H1 (cell line): ENCODE results near the gene PRR5. TPM values are rescaled to one million over a fixed set of nuclear protein-coding genes. Genes with fewer than 3 reads are reported as not detected.
A peak's percentile ranks its signal among the peaks of the same experiment; 100 is the strongest.
"Not testable (repeated sequence)": the region's sequence is repeated elsewhere in the genome, so short reads cannot be mapped to it uniquely, and the experiment has no call there.

Source experiments
- CTCF ChIA-PET: fragments of 300-600 bp; sonication (Branson Sonifier 250); formaldehyde crosslinking; loops from one replicate; lab custom pipeline; 2021; ENCODE audit not compliant: partially characterized antibody; lab: Charles Lee
- POLR2A ChIA-PET: fragments of 300-600 bp; sonication (Branson Sonifier 250); formaldehyde crosslinking; loops from one replicate; lab custom pipeline; 2021; ENCODE audit warnings: inconsistent platforms; ENCODE audit not compliant: partially characterized antibody; lab: Charles Lee
- DNase-seq, 2 experiments: peaks; one replicate each; pipeline versions ENCODE4 v3.0.0 to v3.0.0-alpha.2; 2010 to 2022; ENCODE audit warnings: low spot score in 2 of 2, low read depth in 1 of 2, mixed read lengths in 1 of 2
- FAIRE-seq: peaks from 2 replicates; lab custom pipeline; 2011; peaks lifted over from hg19 to GRCh38; lab: Jason Lieb, UNC
- H2AFZ ChIP-seq: 2 replicates; pipeline ENCODE4 v1.8.1; 2012; ENCODE audit warnings: low read length, inconsistent platforms
- H2AK5ac ChIP-seq: 2 replicates; pipeline ENCODE4 v1.6.1; 2013; ENCODE audit warnings: low read depth, low read length
- H2BK120ac ChIP-seq: replicated peaks from 2 replicates; pipeline ENCODE3; 2013; ENCODE audit warnings: low read depth, low read length, inconsistent platforms
- H2BK12ac ChIP-seq: 2 replicates; pipeline ENCODE4 v1.6.1; 2013; ENCODE audit warnings: low read depth, low read length
- H2BK15ac ChIP-seq: 2 replicates; pipeline ENCODE4 v1.6.1; 2013; ENCODE audit warnings: low read length
- H2BK20ac ChIP-seq: 2 replicates; pipeline ENCODE4 v1.6.1; 2013; ENCODE audit warnings: low read length
- H2BK5ac ChIP-seq: 2 replicates; pipeline ENCODE4 v1.6.1; 2013; ENCODE audit warnings: low read depth, low read length
- H3K14ac ChIP-seq: 2 replicates; pipeline ENCODE4 v1.6.1; 2013; ENCODE audit warnings: inconsistent platforms; ENCODE audit not compliant: insufficient read length
- H3K18ac ChIP-seq: 2 replicates; pipeline ENCODE4 v1.6.1; 2013; ENCODE audit warnings: low read length; ENCODE audit errors: extremely low read depth
- H3K23ac ChIP-seq: 2 replicates; pipeline ENCODE4 v1.6.1; 2013; ENCODE audit warnings: inconsistent platforms; ENCODE audit not compliant: insufficient read length
- H3K23me2 ChIP-seq: 2 replicates; pipeline ENCODE4 v1.6.1; 2013; ENCODE audit warnings: low read depth, low read length
- H3K27ac ChIP-seq: 2 replicates; pipeline ENCODE4 v1.6.1; 2011; ENCODE audit warnings: low read depth, low read length, inconsistent platforms
- H3K27me3 ChIP-seq, 4 experiments: replicated peaks in 1 of 4; 1 replicate in 1 of 4; 2 replicates in 3 of 4; pipeline versions ENCODE4 v1.6.1 to v1.8.1; 2011 to 2013; ENCODE audit warnings: low read length in 3 of 4, mild to moderate bottlenecking in 3 of 4, inconsistent platforms in 2 of 4, mixed read lengths in 2 of 4, moderate library complexity in 1 of 4; ENCODE audit not compliant: control insufficient read depth in 3 of 4, insufficient read depth in 3 of 4; ENCODE audit errors: extremely low read depth in 1 of 4
- H3K36me3 ChIP-seq, 4 experiments: 2 replicates each; pipeline versions ENCODE4 v1.6.1 to v1.8.1; 2011 to 2013; ENCODE audit warnings: mild to moderate bottlenecking in 4 of 4, low read length in 3 of 4, moderate library complexity in 2 of 4, control low read depth in 1 of 4, inconsistent platforms in 1 of 4; ENCODE audit not compliant: insufficient read depth in 4 of 4, control insufficient read depth in 2 of 4
- H3K4ac ChIP-seq: replicated peaks from 2 replicates; pipeline ENCODE3; 2013; ENCODE audit warnings: low read length, low read depth, mixed read lengths, inconsistent platforms; ENCODE audit not compliant: insufficient read length
- H3K4me1 ChIP-seq, 4 experiments: replicated peaks in 1 of 4; 1 replicate in 1 of 4; 2 replicates in 3 of 4; pipeline versions ENCODE4 v1.6.1 to v1.8.1; 2011 to 2013; ENCODE audit warnings: low read length in 3 of 4, inconsistent platforms in 2 of 4, mixed read lengths in 1 of 4; ENCODE audit not compliant: insufficient read depth in 4 of 4, control insufficient read depth in 3 of 4
- H3K4me2 ChIP-seq, 2 experiments: 2 replicates each; pipeline versions ENCODE4 v1.6.1 to v1.8.1; 2011 to 2013; ENCODE audit warnings: low read depth in 2 of 2, low read length in 2 of 2, control low read depth in 1 of 2, inconsistent platforms in 1 of 2, mild to moderate bottlenecking in 1 of 2; ENCODE audit not compliant: insufficient read depth in 1 of 2
- H3K4me3 ChIP-seq, 4 experiments: fragments of 200-600, 300-600 bp in 1 of 4; sonication (generic), shearing (Covaris generic), sonication (Bioruptor Twin) in 1 of 4; 2 replicates each; pipeline versions ENCODE4 v1.5.1 to v1.8.1; 2011 to 2016; ENCODE audit warnings: low read length in 4 of 4, low read depth in 3 of 4, control low read depth in 2 of 4, inconsistent platforms in 2 of 4, mild to moderate bottlenecking in 2 of 4, mixed read lengths in 1 of 4, moderate library complexity in 1 of 4; ENCODE audit not compliant: insufficient read depth in 2 of 4; ENCODE audit errors: extremely low read depth in 1 of 4
- H3K56ac ChIP-seq: replicated peaks from 2 replicates; pipeline ENCODE3; 2013; ENCODE audit warnings: low read depth, mild to moderate bottlenecking, mixed read lengths, low read length, inconsistent platforms; ENCODE audit not compliant: insufficient read length
- H3K79me1 ChIP-seq: 2 replicates; pipeline ENCODE4 v1.6.1; 2013; ENCODE audit warnings: low read depth, low read length, control low read depth
- H3K79me2 ChIP-seq, 2 experiments: 2 replicates each; pipeline versions ENCODE4 v1.6.1 to v1.8.1; 2012 to 2013; ENCODE audit warnings: low read length in 2 of 2, mild to moderate bottlenecking in 2 of 2, inconsistent platforms in 1 of 2; ENCODE audit not compliant: insufficient read depth in 2 of 2, control insufficient read depth in 1 of 2
- H3K9ac ChIP-seq, 4 experiments: replicated peaks in 1 of 4; 1 replicate in 1 of 4; 2 replicates in 3 of 4; pipeline versions ENCODE4 v1.6.1 to v1.8.1; 2011 to 2013; ENCODE audit warnings: low read depth in 3 of 4, low read length in 3 of 4, control low read depth in 2 of 4, mild to moderate bottlenecking in 2 of 4, moderate library complexity in 2 of 4, inconsistent platforms in 1 of 4; ENCODE audit errors: extremely low read depth in 1 of 4
- H3K9me3 ChIP-seq, 2 experiments: 2 replicates each; pipeline versions ENCODE4 v1.6.1 to v1.8.1; 2012 to 2013; ENCODE audit warnings: mild to moderate bottlenecking in 2 of 2, moderate library complexity in 2 of 2, control low read depth in 1 of 2, inconsistent platforms in 1 of 2, low read depth in 1 of 2, low read length in 1 of 2, mixed read lengths in 1 of 2; ENCODE audit not compliant: insufficient read depth in 2 of 2
- H4K20me1 ChIP-seq, 2 experiments: replicated peaks in 1 of 2; 2 replicates each; pipeline versions ENCODE3 to v1.8.1; 2011 to 2013; ENCODE audit warnings: inconsistent platforms in 2 of 2, low read length in 2 of 2, mild to moderate bottlenecking in 1 of 2; ENCODE audit not compliant: insufficient read depth in 2 of 2, control insufficient read depth in 1 of 2
- H4K5ac ChIP-seq: 2 replicates; pipeline ENCODE4 v1.6.1; 2013; ENCODE audit warnings: low read length, low read depth, mixed read lengths, inconsistent platforms; ENCODE audit not compliant: insufficient read length
- H4K8ac ChIP-seq: 2 replicates; pipeline ENCODE4 v1.8.0; 2013; ENCODE audit warnings: mild to moderate bottlenecking, moderate library complexity, low read length, inconsistent platforms; ENCODE audit not compliant: insufficient read depth; ENCODE audit errors: extremely low read depth
- H4K91ac ChIP-seq: replicated peaks from 2 replicates; pipeline ENCODE3; 2013; ENCODE audit warnings: low read length, mixed read lengths, inconsistent platforms; ENCODE audit not compliant: insufficient read length
- KDM1A ChIP-seq: fragments of 200-600, 300-600 bp; sonication (generic); IDR thresholded peaks from 2 replicates; pipeline ENCODE4 v1.7.1; 2016; ENCODE audit warnings: mild to moderate bottlenecking, low read length, borderline replicate concordance
- WGBS, 2 experiments: shearing (Covaris generic) in 1 of 2; methylation state at CpG; one replicate each; pipeline versions ENCODE4 v1.1.6 to v1.1.7; 2013 to 2015; ENCODE audit warnings: low lambda C conversion rate in 2 of 2, mixed read lengths in 2 of 2, inconsistent platforms in 1 of 2, low coverage in 1 of 2, missing lambda C conversion rate in 1 of 2; ENCODE audit not compliant: insufficient replicate concordance in 2 of 2, insufficient coverage in 1 of 2, insufficient read length in 1 of 2; ENCODE audit errors: extremely low coverage in 1 of 2, missing lambda C conversion rate in 1 of 2; 5-methylcytosine and 5-hydroxymethylcytosine counted together
- polyA plus RNA-seq, 7 experiments: library from polyadenylated mRNA; depleted of rRNA in 3 of 7; stranded (reverse) in 5 of 7; unstranded in 2 of 7; fragments of >200 nt in 5 of 7; fragments of 200-250 nt in 2 of 7; gene quantifications; 1 replicate in 5 of 7; 2 replicates in 1 of 7; 4 replicates in 1 of 7; pipeline versions ENCODE4 v1.2.1 to v1.2.3, GENCODE V29; 2011 to 2013; ENCODE audit warnings: missing spikeins in 2 of 7, mixed read lengths in 2 of 7
- total RNA-seq: library from RNA; stranded (reverse); fragmentation: NEBNext Ultra II Directional; extraction: Animal tissue kit (Norgen Biotek cat#: 25700); gene quantifications from 2 replicates; pipeline ENCODE4 v1.2.1, GENCODE V29; 2021

PRR5 gene
- total and polyA plus RNA-seq, 2 of the 8 experiments (the other 6 are each of a cell fraction or from before 2014, with no cell fraction given), result 16.5 to 25.7 TPM

DNA sequence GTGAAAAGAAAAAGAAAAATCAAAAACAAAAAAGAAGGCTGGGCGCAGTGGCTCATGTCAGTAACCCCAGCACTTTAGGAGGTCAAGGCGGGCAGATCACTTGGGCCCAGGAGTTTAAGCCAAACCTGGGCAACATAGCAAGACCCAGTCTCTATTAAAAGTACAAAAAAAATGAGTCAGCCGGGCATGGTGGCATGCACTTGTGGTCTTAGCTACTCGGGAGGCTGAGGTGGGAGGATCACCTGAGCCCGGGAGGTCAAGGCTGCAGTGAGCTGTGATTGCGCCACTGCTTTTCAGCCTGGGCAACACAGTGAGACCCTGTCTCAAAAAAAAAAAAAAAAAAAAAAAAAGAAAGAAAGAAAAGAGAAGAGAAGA, 26.0 kb upstream of the PRR5 start:
- not testable (repeated sequence) for H3K56ac ChIP-seq, H3K36me3 ChIP-seq, H3K9ac ChIP-seq, H3K9me3 ChIP-seq, H3K14ac ChIP-seq, FAIRE-seq, H3K23ac ChIP-seq, H3K4me2 ChIP-seq, H3K23me2 ChIP-seq, H3K79me2 ChIP-seq, H2AK5ac ChIP-seq, H2BK12ac ChIP-seq, H4K5ac ChIP-seq, H3K27ac ChIP-seq, H2BK20ac ChIP-seq, H2BK15ac ChIP-seq, DNase-seq, H4K91ac ChIP-seq, H4K8ac ChIP-seq, H3K18ac ChIP-seq, H2BK5ac ChIP-seq, H3K4ac ChIP-seq, H2BK120ac ChIP-seq, H4K20me1 ChIP-seq, H3K79me1 ChIP-seq, H2AFZ ChIP-seq, H3K4me3 ChIP-seq, H3K27me3 ChIP-seq
- ChIA-PET CTCF (interaction anchor here (1.0 to 2.5 kb wide), 2 partner anchors 9 to 44 kb away, joined by 3 to 8 read pairs; no protein-coding TSS in a partner anchor), POLR2A (interaction anchor here (0.7 kb wide), 1 partner anchor 8 kb away, joined by 3 read pairs; no protein-coding TSS in a partner anchor)
- 96% methylated on average over 6 of the region's 6 CpGs; no CpG with 5 or more reads in 1 of the 2 experiments for WGBS, 2 experiments
- peak; percentile 24; the same call in 1 of the 2 replicates for TF ChIP-seq KDM1A
- peaks cover 0 to 14% (median 8%) of the 10 kb centered on the region in 4 experiments; a peak in 5 of 7 replicates for H3K4me1 ChIP-seq
